HG03460 (cell line): ENCODE measurements around the gene CCL14.

Experiments used
- ATAC-seq: cut with Tn5 transposase; IDR thresholded peaks from one replicate; pipeline ENCODE4 v1.9.1; 2021; ENCODE audit not compliant: unreplicated experiment

CCL14 gene

DNA sequence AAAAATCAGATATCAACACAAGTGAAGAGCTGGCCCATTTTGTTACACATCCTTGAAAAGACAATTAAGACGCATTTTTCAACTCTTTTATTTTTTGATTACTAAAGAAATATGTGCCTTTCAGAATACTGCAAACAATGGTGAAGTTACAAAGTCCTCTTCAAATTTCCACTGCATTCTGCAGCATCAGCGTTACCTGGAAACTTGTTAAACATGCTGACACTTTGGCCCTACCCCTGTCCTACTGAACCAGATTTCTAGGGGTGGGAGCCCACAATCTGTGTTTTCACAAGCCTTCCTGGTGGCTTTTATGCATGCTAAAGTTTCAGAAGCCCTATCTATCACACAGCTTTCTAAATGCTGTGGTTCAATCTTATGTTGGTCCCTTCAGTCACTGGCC, 4.5 kb upstream of the CCL14 start:
- ATAC-seq = no peak

DNA sequence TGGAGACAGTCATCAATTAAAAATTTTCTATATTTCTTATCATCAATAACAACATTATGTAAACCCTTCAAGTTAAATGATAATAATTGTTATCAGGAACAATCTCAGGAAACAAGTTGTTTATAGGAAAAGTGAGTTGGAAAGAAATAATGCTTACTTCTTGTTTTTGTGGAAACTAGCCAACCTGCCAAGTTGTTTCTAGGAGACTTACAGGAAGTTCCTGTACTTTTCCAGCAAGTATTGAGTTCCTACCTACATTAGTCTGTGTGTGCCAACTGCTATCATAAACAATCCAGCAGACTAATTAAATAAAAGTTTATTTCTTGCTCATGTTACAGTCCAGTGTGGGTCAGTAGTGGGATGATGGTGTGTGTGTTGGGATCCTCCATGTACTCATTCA, 1.6 kb upstream of the CCL14 start:
- no peak for ATAC-seq

DNA sequence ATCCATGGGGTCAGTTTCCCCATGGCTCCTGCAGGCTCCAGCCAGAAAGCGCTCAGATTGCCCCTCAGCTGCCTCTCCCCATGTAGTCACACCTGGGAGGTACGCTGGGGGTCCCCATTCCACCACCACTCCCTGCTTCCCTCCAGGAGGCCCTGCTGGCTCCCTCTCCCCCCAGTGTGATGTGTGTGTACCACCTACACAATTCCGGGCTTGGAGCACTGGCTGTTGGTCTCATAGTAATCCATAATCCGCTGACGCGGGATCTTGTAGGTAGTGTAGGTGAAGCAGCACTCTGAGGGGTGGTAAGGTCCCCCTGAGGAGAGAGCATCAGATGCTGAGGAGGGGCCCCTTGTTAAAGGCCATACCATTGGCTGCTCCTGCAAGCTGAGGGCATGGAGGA, 2.4 kb downstream of the CCL14 start:
- no peak for ATAC-seq

DNA sequence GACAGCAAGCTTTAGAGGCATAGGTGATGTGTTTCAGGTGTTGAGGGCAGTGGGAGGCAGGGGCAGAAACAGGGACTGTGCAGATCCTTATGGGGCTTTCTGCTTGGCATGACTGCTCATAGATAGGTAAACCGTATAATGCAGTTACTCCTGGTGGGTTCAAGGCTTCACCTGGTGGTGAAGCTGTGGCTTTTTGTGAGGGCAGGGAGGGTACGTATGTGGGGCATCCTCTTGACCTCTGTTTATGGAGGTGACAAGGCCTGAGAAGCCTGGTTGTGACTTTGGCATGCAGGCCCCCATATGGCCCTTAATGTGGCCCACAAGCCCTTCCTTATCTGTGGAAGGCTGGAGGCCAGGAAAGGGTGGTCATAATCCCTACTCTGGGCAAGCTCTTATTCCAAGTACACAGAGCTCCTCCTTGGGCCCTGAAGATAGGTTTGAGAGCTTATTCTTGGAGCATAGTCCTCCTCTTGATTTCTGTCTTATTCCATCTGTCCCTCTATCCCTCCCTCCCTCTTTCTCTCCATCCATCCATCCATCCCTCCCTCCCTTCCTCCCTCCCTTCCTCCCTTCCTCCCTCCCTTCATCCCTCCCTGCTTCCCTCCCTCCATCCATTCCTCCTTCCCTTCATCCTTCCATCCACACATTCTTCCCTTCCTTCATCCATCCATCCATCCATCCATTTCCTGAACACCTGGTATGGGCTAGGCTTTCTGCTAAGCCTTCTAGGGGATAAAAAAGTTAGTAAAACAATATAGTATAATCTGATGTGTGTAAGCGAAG, 3.9 kb downstream of the CCL14 start:
- ATAC-seq = no peak

DNA sequence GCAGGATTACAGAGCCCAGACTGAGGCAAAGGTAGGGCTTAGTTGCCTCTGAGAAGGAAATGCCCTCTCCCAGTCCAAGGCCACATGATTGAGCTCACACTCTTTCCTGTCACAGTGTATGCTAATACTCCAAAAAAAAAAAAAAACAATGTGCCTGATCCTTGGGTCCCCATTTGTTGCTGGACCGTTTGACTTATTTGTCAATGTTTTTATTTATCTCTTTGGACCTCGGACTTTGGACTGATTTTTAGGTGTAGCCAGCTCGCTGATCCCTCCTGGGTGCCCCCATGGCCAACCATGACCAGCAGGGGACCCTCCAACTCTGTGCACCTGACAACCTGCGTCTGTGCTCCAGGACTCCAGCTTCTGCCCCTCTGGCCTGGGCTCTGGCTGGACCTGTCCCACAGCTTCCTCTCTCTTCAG, 4.6 kb downstream of the CCL14 start:
- ATAC-seq = no peak

DNA sequence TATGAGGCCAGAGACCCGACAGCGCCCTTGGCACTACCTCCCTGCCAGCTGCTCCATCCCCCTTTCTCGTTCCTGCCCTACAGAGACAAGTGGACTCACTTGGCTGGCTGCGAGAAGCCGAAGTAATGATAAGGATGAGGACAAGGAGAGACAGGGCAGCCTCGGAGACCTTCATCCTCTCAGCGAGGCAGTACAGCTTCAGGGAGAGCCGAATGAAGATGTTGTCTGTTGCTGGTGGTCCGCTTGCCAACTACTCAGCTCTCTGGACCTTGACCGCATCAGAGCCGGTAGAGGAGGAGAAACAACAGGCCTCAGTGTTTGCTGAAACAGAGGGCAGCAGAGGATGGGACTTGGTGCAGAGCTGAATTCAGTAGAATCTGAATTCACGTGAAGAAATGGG, 5.3 kb downstream of the CCL14 start, which contains the start of gene CCL16:
CCL16 (minus strand) TSS at position 252 of the 400 bp plus-strand sequence; CDS start at position 175, 77 bp downstream.
- ATAC-seq = no peak

DNA sequence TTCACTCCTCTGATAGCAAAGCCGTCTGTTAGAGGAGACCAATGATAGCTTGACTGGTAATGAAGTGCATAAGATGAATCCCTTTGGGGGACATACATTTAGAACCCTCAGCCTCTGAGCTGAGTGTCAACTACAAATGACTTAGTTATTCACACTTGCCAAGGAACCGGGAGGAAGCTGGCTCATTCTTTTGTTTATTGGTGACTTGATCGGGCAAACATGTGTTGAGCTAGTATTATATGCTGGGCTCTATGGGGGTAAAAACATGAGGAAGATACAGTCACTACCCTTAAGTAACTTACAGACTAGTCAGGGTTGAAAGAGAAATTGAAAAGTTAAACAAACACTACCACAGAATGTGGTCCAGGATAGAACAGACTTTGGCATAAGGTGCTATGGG, 8.2 kb downstream of the CCL14 start:
- ATAC-seq = no peak

DNA sequence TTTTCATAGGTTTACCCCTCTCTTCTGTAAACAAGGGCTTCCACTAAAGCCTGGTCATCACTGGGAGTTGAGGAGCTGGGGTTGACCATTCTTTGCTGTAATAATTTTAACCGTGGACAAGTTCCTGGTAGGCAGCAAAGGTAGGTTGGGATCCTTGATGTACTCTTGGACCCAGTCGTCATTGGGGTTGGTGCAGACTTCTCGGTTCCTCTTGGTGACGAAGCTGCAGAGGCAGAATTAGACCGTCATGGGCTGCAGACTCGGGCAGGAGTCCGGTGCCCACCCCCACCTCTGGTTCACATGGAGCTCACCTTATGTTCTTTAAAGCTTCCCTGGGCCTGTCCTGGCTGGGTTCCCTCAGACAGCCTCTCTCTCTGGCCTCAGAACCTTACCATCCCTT, 9.0 kb downstream of the CCL14 start:
- ATAC-seq = no peak

DNA sequence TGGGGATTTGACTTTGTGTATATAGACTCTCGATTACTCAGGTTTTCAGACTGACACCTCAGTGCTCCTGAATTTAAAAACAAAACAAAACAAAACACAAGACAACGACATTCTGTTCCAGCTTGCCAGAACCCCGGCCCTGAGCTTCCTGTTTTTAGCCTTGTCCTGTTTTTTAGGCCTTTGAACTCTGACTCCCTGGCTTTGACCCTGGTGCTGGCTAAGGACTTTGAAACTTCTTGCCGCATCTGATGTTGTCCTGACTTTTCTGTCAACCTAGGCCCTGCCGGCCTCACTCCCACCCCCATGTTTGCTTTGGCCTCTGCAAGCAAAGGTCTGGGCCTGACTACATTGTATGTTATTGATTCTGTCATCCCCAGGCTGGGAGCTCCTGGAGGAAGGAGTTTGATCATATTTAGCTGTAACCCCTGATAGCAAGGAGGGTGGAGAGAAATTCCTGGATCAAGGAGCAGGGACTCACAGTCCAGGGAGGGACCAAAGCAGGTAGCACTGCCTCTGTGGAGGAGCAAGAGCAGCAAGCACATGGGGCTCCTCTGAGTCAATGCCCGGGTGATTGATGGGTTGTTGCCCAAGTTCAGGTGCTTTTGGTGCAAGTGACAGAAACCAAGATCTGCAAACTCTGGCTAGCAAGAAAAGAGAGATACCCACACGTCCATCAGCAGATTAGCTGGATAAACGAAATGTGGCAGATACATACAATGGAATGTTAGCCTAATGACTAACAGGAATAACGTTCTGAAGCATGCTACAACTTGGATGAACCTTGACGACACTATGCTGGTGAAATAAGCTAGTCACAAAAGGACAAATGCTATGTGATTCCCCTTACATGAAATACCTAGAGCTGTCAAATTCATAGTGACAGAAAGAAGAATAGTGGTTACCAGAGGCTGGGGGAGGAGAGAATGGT, 12.9 kb downstream of the CCL14 start:
- no peak for ATAC-seq

DNA sequence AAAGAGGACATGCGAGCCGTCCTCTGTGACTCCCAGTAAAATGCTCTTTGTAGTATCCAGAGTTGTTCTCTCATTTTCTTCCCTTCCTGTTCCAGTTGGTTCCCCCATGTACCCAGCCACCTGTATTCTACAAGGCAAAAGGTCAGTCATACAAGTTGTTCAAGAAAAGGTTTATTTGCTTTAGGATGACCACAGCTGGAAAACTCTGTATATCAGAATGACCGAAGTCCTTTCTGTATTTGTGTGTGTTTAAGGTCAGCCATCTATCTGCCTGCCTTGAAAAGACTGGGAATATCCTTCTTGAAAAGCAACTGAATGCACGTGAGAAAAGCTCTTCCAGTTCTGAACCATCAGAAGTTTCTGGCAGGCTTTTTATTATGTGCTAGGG, 13.6 kb downstream of the CCL14 start:
- ATAC-seq = no peak

DNA sequence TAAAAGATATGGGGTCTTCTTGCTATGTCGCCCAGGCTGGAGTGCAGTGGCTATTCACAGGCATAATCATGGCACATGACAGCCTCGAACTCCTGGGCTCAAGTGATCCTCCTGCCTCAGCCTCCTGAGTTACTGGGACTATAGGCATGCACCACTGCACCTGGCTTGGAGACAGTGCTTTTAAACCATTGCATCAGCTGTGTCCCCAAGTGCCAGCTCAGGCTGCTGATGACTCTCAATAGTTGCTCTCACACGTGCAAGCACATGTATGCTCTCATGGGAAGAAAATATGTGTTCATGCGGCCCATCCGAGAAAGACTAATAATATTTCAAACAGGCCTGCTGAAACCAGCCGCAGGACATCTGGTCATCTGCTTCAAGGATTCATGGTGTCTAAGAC, 14.0 kb downstream of the CCL14 start:
- ATAC-seq = no peak

DNA sequence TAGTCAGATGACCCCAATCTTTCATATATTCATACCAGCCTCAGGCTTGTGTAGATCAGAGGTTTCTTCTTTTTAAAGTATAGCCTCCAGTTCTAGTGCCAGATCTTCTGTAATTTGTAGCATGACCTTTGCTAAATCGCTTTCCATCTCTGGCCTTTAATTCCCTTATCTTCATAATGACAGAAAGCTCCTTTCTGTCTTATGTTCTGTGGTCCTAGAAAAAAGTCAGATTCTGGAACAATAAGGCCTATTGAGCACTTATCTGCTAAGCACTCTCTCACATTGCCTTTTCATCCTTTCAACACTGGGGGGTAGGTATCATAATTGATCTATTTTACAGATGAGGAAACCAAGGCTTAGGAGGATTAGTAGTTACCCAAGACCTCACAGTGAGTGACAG, 14.5 kb downstream of the CCL14 start:
- no peak for ATAC-seq

DNA sequence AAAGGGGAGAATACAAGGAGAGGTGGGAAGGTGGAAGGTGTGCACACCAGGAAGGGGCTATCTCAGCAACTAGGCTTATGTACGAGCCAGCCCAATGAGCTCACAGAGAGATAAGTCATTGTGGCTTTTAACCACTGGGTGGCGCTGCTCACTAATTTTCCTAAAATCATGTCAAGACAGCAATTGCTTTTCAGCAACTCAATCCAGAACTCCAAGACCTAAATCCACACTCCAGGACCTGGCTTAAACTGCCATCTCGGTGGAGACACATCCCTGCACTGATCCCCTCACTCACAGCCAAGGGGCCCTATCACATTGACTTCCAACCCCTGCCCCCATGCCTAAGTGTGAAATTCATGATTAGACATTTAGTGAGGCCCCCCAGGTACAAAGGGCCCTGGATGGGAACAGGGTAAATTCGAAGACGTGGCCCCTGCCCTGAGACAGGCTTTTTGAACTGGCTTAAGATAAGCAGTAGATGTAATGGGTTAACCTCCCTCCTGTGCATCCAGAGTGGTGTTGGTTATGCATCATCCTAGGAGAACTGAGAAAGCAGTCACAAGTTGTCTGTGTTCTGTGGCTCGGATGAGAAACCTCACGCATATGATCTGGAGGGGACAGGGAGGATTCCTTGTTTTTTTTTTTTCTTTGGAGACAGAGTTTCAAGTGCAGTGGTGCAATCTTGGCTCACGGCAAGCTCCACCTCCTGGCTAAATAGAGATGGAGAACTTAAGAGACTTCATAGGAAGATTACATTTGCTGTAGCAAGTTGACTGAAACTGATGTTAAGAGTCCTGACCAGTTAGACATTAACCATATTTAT, 16.8 kb downstream of the CCL14 start:
- ATAC-seq = no peak

DNA sequence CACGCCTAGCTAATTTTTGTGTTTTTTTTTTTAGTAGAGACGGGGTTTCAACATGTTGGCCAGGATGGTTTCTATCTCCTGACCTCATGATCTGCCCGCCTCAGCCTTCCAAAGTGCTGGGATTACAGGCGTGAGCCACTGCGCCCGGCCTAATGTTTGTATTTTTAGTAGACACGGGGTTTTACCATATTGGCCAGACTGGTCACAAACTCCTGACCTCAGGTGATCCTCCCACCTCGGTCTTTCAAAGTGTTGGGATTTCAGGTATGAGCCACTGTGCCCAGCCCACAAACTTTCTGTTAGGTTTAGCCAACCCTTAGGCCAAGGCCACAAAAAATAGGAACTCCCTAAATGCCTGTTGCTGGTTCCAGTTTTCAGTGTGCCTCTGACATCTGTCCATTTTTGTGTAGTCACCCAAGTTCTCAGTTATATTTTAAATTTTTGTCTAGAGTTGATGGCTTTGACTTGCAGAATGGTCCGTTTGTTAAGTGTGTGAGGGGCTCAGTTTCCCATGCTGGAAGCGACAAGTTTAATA, 17.9 kb downstream of the CCL14 start:
- ATAC-seq = no peak

DNA sequence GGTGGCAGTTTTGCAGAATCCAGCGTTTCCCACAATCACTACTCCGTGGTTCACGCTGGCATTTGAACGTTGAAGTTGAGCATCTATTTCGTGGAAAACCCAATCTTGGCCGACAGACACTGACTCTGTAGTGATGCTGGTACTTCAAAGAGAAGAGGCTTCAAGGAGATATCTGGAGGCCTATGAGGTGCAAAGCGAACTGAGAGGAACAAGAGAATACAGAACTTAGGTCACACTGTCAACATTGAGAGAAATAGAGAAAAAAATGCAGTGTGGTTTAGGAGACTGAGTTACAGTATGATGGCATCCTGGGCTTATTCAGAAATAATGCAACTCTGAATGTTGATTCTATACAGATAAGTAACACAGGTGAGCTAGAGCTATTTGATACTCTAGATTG, 21.3 kb downstream of the CCL14 start:
- no peak for ATAC-seq

DNA sequence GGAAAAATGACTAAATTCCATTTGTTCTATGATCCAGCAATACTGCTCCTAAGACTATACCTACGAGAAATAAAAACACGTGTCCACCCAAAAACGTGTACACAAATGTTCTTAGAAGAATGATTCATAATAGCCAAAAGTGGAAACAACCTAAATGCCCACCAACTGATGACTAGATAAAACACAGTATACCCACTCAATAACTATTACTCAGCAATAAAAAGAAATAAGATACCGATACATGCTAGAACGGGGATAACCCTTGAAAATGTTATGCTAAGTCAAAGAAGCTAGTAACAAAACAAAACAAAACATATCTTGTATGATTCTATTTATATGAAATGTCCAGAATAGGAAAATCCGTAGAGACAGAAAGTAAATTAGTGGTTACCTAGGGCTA, 22.9 kb downstream of the CCL14 start:
- ATAC-seq = no peak

DNA sequence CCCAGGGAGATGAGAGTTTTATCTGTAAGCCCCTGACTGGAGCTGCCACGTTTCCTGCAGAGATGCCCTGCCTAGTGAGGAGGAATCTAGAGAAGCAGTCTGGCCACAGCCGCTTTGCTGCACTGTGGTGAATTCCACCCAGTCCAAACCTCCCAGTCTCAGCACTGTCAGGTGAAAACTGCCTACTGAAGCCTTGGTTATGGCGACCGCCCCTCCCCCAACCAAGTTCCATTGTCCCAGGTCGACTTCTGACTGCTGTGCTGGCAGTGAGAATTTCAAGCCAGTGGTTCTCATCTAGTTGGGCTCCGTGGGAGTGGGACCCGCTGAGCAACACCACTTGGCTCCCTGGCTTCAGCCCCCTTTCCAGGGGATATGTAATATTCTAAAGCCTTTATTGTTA, 32.8 kb downstream of the CCL14 start:
- ATAC-seq = no peak

DNA sequence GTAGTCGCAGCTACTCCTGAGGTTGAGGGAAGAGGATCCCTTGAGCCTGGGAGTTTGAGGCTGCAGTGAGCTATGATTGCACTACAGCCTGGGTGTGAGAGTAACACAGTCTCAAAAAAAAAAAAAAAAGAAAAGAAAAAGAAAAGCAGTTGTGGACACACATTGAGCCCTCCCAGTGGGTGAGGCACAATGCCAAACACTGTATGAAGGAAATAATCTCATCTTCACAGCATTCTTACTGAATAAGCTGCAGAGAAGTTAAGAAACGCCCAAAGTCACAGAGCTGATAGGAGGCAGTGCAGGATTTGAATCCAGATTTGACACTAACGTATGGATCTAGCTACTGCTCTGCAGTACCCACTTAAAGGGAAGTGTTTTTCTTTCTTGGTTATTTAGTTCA, 37.1 kb downstream of the CCL14 start:
- no peak for ATAC-seq

DNA sequence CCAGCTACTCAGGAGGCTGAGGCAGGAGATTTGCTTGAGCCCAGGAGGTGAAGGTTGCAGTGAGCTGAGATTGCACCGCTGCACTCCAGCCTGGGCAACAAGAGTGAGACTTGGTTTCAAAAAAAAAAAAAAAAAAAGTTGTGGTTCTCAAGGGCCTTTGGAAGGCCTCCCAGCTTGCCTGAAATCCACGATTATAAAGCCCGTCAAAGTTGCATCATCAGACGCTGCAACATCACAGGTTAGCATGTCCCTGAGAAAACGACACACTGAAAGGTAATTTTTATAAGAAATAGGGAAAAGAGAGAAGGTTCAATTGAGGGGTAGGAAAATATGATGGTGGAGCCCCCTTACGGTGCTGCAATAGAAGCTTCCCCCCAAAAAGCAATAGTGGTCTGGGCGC, 38.4 kb downstream of the CCL14 start:
- ATAC-seq = no peak

DNA sequence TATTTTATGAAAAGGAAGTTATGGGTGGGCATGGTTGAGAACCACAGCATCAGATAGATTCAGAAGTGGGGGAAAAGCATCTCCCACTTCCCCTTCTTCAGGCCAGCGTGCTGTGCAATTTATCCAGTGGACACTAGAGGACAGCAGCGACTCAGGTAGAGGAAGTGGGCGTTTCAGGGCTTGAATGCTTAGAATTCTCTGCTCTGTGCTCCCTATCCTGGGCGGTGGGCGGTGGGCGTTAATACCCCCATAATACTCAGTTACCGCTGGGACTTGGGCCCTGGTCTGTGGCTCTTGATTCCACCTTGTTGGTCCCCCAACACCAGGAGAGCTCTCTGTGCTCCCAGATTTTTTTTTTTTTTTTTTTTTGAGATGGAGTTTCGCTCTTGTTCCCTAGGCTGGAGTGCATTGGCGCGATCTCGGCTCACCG, 39.4 kb downstream of the CCL14 start:
- ATAC-seq = no peak

DNA sequence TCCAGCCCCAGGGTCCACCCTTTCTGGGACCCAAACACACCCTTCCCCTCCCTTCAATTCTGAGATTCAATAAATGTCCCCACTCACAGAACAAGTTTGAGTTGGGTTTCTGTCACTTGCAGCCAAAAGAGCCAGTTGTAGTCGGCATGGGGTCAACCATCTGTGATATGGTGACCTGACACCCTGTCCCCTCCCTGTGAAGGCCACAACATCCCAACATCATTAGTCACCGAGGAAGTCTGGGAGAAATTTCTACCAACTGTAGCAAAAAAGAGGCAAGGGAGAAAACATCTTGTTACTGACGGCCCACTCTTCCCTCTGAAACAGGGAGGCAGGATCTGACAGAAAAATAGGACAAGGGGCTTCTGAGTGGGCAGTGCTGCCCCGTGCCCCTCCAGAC, 42.4 kb downstream of the CCL14 start:
- ATAC-seq = no peak
